Neural progenitor cell (in vitro differentiated cells): ENCODE measurements around the gene MYL4.

ENCODE experiments used
- CTCF ChIP-seq: fragments of 200-600 bp; sonication (generic); IDR thresholded peaks from 2 replicates; pipeline ENCODE4 v1.5.1; 2017; ENCODE audit warnings: antibody characterized with exemption, mild to moderate bottlenecking
- EZH2 ChIP-seq: fragments of 200-600 bp; sonication (generic); IDR thresholded peaks from 2 replicates; pipeline ENCODE4 v1.6.1; 2017; ENCODE audit warnings: antibody characterized with exemption, mild to moderate bottlenecking, moderate library complexity

GRCh38 chr17:47254403-47254943 lies 45.3 kb downstream of the MYL4 start:
- no peak for TF ChIP-seq CTCF
- TF ChIP-seq EZH2, result peak; percentile 83
